ENCODE measurements around the gene MAML3.

The MAML3 gene

DNA sequence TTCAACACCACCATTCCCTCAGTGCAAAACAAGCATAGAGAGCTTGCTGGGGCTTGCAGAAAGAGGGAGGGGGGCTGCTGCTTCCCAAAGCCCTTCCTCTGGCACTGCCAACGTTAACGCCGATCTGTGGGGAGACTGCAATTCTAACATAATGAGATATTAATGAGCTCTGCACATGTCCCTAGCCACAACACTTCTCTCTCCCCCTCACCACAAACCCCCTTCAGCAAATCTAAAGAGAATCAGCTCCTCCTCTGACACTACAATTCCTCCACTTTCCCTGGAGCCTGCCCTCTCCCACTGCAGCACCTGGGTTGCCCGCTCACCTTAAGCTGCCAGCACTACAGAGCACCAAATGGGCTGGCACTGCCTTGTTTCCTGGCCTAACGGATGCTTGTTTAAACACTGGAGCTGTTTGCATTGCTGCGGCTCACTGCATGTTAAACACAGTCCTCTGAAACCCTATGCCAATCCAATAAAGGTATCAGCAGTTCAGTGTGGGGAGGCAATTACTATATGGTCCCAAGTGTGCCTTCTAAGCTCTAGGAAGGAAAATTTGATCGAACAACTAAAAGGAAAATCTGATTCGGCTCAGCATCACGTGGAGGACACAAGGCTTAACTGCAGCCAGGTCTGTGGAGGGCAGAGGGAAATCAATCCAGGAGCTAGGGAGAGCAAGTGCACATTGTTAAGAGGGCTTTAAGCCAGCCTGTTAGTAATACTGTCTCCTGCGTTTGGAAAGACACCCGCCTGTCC, 232.4 kb downstream of the MAML3 start:
- no peak for DNase-seq (ENCODE audit: low read depth in 2 of 2)

DNA sequence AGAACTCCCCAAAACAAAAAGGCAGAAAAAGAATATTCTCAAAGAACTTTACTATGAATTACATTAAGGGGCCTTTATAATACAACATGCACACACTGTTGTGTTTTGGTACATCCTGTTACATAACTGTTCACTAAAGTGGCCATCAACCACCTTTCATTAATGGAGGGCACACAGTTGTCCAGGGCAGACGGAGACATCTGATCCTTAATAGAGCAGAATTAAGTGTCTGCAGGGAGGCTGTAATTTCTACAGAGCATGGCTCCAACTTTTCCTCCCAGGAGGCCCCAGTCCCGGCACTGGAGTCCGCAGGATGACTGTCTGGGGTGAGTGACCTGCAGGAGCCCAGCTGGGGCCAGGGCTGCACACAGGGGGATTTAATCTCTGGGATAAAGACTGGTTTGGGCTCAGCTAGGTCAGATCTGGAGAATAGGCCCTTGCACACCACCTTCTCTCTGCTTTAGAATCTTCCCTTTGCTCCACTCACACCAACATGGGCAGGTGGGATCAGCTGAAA, 233.4 kb downstream of the MAML3 start:
- no peak for DNase-seq (ENCODE audit: low read depth in 2 of 2)

DNA sequence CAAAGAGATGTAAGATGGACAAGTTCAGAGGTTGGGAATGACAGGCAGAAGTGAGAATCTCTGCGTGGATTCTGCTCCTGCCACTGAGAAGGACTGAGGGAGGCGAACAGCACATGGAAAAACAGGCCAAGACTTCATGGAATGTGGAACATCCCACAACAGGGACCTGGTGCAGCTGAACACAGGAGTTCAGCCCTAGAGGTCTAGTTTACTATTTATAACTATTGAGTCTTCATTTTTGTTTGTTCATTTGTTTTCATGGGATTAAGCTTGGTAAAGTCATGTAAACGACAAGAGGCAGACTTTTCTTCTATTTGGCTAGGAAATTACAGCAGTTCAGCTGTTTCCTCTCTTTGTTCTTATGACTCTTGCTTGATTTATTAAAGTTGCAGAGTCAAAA, 234.5 kb downstream of the MAML3 start:
- no peak for DNase-seq (ENCODE audit: low read depth in 2 of 2)

DNA sequence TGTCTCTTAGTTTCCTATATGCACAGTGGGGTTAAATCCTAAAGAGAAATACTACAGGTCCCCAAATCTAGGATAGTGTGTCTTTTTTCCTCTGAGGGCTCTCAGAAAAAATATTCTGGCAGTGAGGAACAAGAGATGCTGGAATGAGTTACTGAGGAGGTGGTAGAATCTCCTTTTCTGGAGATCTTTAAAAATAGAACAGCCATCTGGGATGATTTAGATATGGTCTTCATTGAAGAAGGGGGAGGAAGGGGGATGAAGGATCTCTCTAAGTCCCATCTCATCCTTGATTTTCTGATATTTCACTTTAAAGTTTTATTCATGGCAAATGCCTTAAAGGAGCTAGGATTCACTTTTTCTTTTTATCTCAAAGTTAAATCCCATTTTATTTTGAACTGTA, 235.0 kb downstream of the MAML3 start:
- no peak for DNase-seq (ENCODE audit: low read depth in 2 of 2)

DNA sequence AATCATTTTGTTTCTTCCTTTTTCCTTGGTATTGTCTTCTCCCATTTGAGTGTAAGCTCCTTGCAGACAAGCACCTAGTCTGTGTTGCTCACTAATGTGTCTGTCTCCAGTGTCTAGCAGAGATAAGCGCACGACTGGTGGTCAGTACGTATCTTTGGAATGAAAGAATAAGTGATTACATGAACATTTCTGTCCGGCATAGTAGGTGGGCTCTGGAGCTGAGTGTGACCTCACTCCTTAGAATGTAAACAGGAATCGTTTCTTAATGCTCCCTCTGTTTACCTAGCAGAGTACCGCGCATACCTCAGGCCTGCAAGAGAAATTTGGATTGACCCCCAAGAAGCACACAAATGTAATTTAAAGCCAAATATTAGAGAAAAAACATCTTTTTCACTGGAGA, 235.4 kb downstream of the MAML3 start:
- no peak for DNase-seq (ENCODE audit: low read depth in 2 of 2)

DNA sequence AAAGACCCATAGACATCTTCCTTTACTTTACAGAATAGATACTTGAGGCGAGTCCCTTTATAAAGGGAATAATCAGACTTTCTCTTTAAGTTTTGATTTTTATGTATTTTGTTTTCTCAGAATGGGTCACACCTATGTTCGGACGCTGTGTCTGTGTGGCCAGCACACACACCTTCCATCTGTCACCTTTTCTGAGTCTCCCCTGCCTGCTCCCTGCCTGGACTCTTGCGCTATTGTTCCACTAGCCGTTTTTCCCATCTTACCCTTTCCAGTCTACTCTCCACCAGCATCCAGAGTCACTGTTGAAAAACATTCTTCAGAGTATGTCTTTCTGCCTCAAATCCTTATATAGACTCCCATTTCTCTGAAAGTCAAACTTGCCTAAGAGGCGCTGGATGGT, 236.1 kb downstream of the MAML3 start:
- no peak for DNase-seq (ENCODE audit: low read depth in 2 of 2)

DNA sequence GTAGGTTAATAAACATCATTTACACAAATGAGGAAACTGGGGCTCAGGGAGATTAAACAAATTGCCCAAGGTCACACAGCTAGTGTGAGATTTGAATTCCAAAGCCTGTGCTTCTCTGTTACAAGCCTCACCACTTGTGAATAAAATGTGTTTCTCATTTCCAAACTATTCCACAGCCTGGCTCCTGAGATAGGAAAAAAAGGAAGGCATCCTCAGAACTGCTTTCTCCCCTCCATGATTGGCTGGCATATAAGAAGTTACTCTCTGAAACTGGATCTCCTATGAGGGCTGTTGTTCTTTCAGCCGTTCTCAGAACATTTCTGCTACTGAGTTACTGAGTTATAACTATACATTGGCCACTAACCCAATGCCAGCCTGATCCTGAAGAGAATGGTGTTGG, 237.9 kb downstream of the MAML3 start:
- no peak for DNase-seq (ENCODE audit: low read depth in 2 of 2)

DNA sequence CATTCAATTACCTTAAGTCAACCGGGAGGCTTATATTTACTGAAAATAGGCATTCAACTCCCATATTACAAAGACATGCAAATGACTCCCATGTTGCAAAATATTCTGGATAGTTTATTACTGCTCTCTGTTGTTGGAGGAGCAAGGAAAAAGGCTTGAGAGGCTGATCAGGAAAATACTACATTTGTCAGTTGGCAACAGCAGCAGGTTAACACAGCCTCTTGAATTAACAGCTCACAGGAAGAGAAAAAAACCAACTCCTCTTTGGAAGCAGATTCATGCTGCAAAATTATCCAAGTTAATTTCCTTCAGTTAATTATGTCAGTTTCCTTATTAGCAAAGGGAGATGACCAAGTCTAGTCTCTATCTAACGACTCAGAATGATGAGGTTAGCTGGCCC, 238.9 kb downstream of the MAML3 start:
- no peak for DNase-seq (ENCODE audit: low read depth in 2 of 2)

DNA sequence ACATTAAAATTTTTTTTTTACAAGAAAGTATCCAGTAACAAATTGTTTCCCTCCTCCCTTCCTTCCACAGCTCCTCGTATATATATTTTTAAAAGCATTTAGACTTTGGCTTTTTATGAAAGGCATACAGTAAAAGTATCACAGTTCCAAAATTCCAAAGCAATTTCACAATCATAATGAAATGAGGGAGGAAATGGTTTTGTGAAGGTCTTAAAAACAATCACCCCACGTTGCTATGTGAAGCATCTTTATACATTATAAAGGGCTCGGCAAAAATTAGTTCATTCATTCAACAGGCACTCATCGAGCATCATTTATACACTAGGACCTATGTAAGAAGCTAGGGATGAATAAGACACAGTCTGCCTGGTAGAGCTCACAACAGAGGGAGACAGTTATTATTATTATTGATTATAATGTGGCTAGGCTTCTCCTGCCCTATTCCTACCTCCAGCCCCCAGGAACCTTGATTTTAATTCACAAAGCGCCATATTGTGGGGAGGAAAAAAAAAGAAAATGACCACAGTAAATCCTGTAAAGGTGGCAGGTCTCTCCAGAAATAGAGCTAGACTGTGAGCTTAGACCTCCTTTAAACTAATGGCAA, 239.9 kb downstream of the MAML3 start:
- no peak for DNase-seq (ENCODE audit: low read depth in 2 of 2)

DNA sequence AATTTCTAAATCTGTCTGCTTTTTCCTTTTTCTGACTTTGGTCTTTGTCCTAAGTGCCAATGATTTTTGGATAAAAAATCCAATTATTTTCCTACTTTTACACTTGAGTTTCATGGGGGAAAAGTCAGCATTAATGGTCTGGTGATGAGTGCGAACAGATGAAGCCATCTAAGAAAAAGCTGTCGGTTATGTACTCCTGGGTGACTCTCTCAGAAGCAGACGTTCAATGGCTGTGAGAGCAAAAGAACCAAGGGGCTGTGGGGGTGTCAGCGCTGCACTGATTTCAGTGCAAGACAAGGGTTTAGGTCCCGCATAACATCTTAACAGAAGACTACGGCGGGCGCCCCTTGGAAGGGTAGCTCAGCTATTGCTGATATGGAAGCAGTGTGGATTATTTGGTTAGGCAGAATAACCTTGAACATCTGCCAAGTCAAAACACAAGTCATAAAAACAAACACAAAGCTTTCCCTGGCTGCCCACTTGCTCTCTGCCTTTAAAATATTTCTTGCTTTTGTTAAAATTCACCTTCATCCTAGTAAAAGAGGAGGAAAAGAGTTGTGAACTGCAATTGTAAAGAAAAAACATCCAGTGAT, 240.5 kb downstream of the MAML3 start:
- DNase-seq (ENCODE audit: low read depth in 2 of 2), result no peak

DNA sequence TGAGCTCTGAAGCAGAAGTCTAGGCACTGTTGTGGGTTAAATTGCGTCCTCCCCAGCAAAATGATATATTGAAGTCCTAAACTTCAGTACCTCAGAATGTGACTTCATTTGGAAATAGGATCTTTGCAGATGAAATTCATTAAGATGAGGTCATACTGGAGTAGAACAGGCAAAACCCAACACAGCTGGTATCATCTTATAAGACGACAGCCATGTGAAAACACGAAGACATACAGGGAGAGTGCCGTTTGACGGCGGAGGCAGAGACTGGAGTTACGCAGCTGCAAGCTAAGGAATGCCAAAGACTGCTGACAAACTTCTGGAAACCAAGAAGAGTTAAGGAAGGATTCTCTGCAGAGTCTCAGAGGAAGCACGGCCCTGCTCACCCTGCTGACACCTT, 241.5 kb downstream of the MAML3 start:
- DNase-seq (ENCODE audit: low read depth in 2 of 2), result no peak

DNA sequence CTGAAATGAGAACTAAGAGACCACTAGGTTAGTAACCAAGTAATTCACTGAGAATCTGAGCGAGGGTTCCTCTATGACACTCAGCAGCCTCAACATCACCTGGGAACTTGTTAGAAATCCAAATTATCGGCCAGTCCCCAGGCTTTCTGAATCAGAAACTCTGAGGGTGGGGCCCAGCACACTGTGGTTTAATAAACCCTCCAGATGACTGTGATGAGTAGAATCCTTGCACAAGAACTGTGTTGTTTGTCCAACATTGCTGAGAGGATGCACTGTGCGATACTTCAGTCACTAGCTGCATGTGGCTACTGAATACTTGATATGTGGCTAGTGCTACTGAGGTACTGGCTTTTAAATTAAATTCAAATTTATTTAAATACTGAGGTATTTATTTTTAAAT, 243.9 kb downstream of the MAML3 start:
- DNase-seq (ENCODE audit: low read depth in 2 of 2), result no peak

DNA sequence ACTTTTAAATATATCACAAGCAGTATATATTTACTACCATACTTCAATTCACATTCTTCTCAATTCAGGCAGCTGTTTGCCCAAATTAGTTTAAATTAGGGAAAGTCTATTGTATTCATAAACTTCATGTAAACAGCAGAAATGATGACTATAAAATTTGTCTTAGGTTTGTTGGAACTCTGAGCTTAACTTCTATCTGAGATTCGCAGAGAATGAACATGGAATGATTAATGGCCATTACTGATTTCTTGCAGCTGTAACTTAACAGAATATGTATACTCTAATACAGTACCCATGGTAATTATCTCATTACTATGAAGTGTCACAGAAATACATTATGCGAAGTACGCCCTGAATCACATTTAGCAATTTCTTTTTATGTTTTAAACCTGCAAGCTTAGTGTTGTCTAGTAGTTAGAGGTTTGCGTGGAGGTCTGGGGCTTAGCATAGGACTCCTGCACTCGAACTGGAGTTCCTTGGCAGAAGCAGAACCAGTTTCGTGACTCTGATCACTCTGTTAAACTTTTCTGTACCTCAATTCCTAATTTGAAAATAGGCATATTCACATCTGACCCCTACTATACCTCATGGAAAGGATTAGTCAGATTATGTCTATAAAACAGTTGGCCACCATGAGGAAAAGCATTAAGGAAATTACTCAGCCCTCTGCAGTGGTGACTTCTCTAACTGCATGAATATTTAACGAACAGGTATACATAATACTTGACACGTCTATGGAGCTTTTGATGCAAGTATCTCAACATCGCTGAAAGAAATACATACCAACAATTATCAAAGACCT, 245.1 kb downstream of the MAML3 start:
- DNase-seq (ENCODE audit: low read depth in 2 of 2), result no peak

DNA sequence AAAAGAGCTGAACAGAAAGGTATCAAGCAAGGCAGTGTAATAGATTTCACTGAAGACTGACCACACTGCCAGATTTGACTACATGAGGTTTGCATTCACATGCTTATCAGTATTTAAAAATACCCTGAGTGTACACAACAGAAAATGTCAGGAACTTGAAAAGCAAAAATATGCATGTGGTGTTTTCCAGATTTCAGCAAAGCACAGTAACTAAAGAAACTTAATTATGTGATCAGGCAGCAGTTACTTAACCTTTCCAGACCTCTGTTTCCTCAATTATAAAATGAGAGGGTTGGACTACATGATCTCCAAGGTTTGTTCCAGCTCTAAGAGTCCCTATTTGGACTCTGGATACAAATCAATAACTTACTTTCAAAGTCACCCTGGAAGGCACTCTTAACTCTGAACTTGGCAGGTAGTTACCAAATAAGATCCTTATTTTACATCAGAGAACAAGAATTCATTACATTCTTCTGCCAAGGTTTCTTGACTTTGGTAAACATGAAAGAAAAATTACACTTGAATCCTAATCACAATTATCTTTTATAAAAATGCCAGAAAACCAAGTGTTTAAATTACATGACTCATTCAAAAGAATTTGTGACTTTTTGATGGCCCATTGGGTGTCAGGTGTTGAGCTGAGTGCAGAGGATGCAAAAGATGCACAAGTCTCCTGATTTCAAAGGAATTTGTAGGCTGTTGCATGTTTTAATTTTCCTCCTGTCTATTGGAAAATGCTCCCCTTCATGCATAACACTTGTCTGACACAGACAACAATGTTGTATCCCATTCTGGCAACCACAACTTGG, 246.8 kb downstream of the MAML3 start:
- DNase-seq (ENCODE audit: low read depth in 2 of 2), result no peak

DNA sequence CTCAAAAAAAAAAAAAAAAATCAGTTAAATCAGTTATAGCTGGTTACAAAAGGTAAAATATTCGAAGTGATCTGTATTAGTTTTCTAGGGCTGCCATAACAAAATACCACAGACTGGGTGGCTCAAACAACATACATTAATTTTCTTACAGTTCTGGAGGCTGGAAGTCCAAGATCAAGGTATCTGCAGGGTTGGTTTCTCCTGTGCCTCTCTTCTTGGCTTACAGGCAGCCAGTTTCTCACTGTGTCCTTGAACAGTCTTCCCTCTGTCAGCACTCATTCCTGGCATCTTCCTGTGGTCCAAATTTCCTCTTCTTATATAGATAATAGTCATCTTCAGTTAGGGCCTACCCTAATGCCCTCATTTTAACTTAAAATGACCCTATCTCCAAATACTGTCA, 248.5 kb downstream of the MAML3 start:
- DNase-seq (ENCODE audit: low read depth in 2 of 2), result no peak

DNA sequence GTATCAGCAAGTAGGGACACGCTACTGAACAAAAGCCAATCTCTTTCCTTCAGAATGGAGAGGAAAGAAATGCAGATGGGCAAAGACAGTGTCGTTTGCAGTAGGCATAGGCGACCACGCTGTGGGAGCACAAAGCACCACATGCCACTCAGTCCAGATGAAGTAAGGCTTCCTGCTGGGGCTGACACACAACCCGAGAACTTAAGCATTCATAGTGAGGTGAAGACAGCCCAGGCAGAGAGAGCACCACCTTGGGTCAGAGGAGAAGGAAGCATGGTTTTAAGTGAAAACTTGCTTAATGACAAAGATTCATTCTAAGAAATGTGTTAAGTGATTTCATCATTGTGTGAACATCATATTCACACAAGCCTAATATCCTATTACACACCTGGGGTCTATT, 249.6 kb downstream of the MAML3 start:
- DNase-seq (ENCODE audit: low read depth in 2 of 2), result no peak

DNA sequence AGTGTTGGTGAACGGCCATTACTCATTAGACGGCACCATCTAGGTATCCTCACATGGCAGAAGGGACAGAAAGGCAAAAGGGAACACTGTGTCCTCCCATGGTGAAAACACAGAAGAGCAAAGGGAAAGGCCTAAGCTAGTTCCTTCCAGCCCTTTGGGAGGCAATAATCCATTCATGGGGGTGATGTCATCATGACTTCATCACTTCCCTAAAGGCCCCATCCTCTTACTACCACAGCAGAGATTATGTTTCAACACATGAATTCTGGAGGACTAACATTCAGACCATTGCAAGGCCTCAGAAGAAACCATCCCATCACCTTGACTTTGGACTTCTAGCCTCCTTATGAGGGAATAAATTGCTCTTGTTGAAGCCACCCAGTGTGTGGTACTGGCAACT, 250.1 kb downstream of the MAML3 start:
- no peak for DNase-seq (ENCODE audit: low read depth in 2 of 2)

DNA sequence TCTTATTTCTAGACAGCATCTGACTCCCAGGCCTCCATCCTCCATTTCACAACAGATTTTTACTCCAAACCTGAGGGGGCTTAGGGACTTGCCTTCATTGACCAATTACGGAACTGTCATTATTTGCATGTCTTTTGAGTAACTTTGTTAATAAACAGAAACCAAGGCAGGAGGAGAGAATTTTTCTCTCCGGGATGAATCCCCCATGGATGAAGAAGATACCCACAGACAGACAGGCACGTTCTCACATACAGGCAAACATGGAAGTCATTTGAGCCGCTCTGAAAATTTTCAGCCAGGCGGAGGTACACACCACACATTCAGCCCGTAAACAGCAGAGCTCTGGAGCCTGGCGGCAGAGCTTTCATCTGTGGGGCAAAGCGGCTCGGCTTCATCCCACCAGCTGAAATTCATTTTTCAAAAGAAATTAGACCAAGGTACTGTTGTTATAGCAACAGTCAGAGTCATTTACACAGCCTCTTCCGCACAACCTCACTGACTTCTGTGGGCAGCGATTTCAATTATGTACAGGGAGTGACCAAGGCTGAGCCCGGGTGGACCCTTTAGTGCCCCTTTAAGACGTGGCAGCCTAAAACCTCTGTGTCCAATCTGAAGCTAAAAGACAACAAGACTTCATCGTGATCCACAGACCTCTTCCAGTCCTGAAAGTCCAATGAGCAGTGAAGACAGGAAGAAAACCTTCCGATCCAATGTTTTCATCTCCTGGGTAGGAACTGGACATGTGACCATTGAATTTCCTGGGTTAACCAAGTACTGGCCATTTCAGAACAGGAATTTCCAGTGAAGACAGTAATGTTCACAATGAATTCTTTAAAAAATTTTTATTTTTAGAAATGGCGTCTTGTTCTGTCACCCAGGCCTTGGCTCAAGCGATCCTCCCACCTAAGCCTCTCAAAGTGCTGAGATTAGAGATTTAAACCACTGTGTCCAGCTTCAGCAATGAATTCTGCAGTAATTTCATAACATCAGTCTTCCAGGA, 251.4 kb downstream of the MAML3 start:
- DNase-seq (ENCODE audit: low read depth in 2 of 2), result no peak

DNA sequence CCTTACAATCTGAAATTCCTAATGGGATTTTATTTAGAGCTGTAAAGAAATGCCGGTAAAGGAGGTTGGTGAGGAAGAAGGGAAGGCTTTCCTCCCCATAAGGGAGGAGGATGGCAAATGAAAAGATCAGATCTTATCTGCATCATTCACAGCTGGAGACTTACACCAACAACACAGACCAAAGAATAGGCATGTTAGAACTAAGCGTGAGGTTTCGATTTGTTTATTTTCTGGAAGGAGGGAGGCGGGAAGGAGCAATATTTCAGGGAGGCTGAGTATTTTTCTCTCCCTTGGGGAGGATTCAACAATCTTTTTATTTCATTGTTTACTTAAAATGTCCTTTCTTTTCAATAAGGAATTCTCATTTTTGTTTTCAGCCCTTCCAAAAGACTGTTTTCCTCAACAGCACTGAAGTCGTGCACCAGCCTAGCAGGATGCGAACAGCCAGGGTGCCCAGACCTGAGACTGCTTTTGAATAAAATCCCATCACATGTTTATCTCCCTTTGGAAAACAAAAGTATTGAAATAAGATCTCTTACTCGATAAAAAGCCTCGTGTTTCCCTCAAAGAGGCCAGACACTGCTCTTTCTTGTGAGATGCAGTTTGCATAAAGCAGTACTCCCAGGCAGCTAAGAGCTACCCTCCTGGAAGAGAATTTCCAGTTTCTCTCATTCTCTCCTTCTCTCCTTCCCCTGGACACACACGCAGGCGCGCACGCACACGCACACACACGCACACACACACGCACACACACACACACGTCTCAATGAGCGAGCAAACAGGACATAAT, 252.3 kb downstream of the MAML3 start:
- no peak for DNase-seq (ENCODE audit: low read depth in 2 of 2)
